HG03103 (cell line): Measurements from ENCODE around the gene SV2C.

Experiments
- ATAC-seq: cut with Tn5 transposase; IDR thresholded peaks from one replicate; pipeline ENCODE4 v1.9.1; 2021; ENCODE audit warnings: low read depth; ENCODE audit not compliant: unreplicated experiment

The SV2C gene

DNA sequence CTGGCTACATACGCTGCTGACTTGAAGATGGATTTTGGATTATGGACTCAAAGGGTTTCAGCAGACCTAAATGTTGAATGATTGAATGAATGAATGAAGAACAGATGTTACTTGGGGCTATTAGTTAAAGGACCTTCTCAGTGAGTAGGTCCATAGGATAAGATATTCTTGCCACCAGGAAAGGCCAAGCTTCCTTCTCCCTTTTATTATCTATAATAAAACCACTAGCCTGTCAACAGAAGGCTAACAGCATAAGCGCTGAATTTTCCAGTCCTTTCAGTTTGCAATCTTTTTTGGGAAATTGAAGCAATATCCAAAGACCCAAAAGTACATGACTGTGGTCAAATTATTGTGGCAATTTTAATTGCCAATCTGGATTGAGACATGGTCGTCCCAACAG, 113.3 kb downstream of the SV2C start:
- no peak for ATAC-seq

DNA sequence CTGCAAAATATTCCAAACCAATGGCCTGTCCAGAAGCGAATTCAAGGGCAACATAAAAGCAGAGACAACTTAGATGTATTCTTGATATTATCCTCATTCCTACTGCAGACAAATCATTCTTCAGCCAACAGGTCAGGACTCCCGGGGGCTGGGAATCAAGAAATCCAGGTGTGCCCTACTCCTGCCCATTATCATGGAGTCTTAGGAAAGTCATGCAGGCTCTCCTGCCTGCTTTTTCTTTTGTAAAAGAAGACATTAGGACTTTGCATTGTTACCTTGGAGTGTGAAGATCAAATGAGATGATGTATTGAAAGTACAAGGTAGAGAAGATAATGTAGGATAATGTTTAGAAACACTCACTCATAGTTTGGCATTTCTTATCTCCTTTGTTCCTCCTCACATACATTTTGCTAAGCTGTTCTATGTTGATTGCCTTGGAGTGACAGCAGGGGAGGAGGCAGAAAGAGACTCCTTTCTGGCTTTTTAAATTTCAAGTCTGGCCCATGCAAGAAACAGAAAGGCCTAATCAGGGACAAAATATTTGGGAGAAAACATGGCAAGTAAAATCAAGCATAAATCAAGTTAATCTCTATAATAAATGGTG, 113.8 kb downstream of the SV2C start:
- no peak for ATAC-seq

DNA sequence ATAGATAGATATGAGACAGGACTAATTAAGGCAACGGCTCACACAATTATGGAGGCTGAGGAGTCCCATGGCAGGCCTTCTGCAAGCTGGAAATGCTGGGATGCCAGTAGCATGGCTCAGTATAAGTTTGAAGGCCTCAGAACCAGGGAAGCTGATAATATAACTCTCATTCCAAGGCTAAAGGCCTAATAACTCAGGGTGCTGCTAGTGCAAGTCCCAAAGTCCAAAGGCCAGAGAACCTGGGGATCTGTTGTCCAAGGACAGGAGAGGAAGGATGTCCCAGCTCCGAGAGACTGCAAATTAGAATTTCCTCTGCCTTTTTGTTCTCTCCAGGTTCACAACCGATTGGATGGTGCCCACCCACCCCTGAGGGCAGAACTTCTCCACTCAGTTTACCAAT, 114.5 kb downstream of the SV2C start:
- ATAC-seq, result no peak

DNA sequence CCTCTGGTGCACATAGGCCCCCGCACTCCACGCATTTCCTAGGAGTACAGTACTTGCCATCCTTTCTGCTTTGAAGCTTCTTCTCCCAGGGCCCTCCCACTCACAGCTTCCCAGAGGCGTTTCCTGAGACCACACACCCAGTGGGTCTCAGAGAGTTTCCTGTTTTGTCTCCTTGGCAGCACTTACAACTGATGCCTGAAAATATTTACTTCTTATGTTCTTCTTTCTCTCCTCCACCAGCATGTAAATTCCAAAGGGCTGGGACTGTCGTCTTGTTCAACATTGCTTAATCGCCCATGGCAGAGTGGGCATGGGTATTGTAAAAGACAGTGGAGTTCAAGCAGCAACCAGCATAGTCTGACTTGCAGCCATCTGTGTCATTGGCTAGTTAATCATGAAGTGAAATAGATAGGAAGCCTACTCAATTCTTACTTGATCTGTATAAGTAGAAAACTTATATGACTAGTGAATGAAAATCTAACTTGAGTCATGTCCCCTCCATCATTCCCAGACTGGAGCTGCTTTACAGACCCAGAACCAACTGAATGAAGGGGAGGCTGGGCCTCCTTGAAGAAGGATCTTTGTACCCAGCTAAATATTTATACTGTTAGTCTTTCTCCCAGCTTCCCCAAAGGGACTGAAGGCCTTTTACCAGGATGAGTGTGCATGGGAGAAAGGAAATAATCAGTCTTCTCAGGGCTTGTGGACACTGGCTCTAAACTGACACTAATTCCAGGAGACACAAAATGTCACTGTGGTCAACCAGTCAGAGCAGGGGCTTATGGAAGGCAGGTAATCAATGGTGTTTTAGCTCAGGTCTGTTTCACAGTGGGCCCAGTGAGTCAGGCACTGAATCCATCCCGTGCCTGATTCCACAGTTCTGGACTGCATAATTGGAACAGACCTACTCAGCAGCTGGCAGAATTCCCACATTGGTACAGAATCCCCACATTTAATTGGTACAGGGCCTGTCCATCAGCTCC, 116.4 kb downstream of the SV2C start:
- no peak for ATAC-seq

DNA sequence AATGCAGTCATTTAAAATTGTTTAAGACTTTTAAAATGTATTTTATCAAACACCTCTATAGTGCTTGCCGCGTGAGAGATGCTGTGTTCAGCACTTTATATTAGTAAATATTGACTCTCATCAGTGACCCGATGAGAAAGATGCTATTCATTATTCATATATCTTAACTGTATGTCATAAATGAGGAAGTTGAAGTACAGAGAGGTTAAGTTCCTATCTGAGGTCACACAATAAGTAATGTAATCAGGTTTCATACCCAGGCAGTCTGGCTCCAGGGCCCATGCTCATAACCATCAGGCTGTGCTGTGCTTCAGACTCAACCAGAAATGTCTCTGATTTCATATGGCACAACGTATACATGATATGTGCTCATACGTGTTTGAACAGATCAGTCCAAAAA, 119.0 kb downstream of the SV2C start:
- ATAC-seq, result no peak

DNA sequence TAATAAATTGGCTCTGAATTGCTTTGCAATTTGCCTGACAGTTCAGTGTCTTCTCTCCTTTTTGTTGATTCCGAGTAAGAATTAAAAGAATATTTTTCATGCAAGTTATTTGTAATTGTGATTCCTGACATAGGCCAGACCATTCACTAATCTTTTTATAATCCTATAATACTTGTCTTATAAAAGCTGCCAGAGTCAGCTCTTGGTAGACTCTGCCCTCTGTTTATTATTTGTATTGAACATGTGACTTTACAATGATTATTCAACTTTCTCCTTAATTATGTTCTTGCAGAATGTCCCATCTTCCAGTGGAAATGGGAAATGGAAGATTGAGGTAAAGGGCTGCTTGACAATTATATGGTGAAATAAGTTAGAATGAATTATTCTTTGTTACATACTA, 121.0 kb downstream of the SV2C start:
- ATAC-seq, result no peak

DNA sequence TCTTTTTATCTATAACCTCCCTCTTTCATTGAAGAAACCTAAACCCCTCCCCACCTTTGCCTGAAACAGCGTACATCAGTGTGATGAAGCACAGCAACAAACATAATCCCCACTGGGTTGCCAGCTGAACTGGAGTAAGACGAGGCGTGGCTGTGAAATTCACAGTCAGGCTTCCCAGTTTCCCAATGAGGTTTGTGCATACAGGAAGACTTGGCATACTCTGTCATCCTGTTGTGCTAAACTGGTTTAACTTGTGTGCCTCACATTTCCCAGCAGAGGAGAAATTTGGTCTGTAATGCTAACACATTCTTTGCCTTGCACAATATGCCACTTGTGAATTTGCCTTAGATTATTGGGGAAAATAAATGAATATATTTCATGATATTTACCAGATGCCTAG, 121.5 kb downstream of the SV2C start:
- no peak for ATAC-seq

DNA sequence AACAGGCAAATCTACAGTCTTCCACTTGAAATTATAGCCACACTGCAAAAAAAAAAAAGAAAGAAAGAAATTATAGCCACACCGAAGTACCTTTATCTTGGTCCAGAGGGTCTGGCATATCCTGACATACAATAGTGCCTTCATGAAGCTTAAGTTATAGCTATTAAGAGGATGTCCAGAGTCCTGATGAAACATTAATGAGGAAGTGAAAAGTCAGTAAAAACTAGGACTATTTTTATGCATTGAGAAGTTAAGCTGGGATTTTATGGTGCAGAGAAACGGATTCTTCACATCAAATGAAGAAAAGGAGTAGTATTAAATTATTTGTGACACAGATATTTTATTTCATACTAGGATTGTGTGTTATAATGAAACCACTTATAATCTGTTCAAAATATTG, 123.9 kb downstream of the SV2C start:
- no peak for ATAC-seq

DNA sequence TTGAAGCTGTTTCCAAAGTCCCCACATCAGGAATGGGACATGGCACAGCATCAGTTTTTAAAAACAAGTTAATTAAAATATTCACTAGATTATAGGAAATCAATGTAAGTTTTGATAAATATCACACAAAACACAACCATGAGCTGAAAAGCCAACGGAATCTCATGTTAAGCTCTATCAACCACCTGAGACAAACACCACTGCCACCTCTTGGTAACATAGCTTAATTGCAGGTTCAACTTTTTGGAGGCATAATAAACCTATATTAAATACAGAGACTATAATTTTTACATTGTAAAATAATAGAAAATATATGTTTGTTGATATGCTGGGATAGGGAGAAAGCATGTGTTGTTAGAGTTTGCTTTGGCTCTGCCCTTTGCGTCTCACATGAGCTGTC, 126.1 kb downstream of the SV2C start:
- ATAC-seq, result no peak

DNA sequence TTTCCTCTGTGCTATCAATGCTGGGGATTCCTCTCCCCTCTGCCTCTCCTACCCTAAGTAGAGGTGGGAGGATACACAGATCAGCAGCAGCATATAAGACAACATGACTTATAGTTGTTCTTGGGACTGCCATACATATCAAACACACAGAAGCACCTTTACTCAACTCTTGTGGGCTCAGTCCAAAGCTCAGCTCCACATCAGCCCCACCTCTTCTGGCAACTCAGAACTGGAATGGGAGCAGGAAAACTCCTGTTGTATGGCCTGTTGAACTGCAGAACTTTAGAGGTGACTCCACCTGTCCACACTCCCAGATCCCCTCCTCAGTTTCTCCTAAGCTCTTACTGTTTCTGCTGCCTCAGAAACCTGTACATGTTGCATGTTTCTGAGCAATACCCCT, 127.8 kb downstream of the SV2C start:
- ATAC-seq, result no peak

DNA sequence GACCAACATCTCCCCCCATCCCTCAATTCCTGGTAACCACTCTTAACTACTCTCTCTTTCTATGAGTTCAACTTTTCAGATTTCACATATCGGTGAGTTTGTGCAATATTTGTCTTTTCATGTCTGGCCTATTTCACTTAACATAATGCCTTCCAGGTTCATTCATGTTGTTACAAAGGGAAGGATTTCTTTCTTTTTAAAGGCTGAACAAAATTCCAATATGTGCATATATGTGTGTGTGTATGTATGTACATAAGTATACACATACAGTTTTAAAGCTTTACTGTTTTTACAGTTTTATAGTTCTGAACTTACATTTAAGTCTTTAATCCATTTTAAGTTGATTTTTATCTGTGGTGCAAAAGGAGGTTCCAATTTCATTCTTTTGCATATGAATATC, 130.7 kb downstream of the SV2C start:
- no peak for ATAC-seq

DNA sequence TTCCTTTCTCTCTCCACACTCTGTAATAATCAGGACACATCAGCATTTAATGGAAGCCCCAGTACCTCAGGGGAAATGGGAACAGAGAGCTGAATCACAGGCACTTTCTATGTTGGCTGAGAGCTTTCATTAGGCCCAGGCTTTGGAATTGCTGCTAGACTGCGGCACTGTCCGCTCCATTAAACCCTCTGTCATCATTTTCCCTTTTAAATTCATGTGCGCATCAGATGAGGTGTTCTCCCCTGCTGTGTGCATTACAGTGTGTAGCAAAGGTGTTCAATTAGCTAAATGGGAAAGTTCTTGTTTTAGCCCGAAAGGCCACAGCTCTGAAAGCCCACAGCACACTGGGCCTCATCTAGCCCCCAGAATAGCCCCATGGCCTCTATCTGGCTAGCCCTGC, 133.6 kb downstream of the SV2C start:
- ATAC-seq, result no peak

DNA sequence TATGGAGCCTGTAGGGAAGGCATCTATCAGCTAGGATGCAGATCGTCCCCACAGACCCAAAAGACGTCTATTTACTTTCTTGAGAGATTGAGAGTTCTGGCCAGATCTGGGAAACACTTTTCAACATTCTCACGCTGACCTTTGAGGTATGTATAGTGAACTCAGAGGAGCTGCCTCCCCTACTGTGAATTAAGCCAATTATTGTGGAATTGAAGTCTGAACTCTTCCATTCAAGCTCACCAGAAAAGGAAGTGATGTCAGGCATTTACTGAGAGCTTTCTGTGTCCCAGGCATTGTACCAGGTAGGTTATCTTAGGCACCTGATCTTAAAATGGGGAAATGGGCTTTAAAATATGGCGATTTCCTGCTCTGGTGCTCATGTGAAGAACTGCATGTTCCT, 136.5 kb downstream of the SV2C start:
- ATAC-seq, result no peak

DNA sequence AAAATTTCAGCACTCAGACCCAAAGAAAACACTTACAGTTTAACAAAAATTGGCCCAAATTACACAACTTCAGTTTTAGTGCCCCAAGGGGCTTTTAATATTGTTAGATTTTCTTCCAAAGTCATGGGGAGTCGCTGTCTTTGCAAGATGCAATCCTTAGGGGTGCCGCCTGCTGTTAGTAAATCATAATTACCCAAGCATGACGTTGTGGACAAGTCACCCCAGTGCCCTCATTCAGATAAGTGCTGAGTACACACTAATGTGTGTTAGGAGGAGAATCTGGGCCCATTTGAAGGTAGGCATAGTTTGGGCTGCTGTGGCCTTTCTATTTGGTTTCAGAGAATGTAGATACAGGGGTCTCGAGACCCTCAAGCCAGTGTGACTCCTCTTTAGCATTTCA, 138.1 kb downstream of the SV2C start:
- ATAC-seq, result no peak

DNA sequence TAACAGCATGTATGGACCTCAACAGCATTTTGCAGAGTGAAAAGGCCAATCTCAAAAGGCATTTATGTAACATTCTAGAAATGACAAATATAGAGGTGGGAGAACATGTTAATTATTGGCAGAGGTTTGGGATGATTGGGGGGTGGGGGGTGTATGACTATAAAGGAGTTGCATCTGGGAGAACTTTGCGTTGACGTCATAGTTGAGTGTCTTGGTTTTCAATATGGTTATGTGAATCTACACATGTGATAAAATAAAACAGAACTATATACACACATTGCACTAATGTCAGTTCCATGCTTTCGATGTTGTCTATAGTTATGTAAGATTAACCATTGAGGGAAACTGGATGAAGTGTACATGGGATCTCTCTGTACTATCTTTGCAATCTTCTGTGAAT, 139.1 kb downstream of the SV2C start:
- ATAC-seq, result no peak

DNA sequence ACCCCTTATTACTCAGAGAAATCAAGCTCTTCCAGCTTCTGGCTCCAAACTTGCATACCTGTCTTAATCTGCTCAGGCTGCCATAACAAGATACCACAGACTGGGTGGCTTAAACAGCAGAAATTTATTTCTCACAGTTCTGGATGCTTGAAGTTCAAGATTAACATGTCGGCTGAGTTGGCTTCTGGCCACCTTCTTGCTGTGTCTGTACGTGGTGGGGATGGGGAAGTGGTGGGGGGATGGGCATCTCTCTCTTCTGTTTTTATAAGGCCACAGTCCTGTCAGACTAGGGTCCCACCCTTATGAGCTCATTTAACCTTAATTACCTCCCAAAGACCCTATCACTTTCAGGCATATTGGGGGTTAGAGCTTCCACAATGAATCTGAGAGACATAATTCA, 140.5 kb downstream of the SV2C start:
- no peak for ATAC-seq

DNA sequence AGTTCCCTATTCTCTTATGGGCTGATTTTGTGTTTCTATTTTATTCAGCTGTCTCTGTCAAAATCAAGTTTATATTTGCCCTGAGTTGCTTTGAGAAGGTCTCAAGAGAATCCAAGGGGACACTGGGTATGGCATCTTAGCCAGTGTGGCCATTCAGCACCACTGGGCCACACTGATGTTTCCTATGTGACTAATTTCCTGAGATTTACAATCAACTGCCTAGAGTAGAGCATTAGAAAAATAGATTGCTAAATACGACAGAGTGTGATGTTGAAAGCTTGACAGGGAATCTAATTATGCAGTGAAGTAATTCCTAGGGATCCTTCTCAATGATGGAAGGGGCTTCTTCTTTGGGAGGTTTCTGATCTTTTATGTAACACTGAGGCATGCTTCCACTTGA, 141.7 kb downstream of the SV2C start:
- ATAC-seq, result no peak

DNA sequence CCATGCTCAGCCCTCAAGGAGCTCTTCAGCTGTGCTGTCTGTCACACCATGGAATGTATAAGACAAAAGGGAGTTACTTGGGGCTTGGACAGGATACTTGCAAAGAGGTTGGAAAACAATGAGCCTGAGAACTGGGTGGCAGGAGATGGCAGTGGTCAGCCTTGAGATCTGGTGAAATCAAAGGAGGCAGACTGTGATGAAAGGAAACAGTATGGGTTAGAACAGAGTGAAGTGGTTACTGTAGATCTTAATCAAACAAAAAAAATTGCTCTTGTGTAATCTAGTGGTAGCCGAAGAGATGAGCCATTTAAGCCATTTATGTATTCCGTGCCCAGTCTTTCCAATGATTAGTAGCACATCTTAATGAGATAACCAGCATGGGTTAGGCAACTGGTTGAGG, 142.2 kb downstream of the SV2C start:
- no peak for ATAC-seq

DNA sequence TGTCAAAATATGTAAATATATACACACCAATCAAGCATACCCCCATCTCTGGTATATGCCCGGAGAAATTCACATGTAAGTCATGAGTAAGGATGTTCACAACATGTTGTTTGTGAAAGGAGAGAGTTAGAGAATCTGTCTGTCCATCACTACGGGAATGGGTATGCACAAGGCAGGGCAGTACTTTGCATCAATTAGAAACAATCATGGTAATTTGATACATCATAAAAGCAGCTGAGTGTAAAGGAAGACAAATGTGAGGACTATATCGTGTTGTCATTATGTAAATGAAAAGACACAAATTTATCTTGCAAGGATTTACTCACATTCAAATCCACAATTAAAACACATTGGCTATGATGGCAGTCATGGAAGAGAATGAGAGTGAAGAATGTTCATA, 146.7 kb downstream of the SV2C start:
- no peak for ATAC-seq

DNA sequence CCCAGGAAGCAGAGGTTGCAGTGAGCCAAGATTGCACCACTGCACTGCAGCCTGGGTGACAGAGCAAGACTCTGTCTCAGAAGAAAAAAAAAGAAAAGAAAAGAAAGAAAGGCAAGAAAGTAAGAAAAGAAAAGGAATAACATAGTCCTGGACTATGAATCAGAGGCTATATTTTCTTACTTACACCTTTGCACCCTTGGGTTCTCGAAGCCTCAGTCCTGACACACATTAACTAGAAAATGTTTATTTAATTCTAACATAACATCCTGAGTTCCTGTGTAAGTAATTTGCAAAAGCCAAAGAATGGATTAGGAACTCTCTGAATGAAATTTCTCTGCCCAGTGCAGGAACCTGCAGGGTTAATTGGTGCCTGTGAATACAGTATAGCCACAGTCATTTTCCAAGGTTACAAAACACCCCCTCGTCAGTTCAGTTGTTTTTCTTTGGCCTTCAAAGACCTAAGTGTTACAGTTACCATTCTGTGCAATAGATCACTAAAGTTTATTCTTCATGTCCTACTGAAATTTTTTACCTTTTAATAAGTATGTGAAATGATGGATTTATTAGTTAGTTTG, 147.6 kb downstream of the SV2C start:
- ATAC-seq, result no peak

DNA sequence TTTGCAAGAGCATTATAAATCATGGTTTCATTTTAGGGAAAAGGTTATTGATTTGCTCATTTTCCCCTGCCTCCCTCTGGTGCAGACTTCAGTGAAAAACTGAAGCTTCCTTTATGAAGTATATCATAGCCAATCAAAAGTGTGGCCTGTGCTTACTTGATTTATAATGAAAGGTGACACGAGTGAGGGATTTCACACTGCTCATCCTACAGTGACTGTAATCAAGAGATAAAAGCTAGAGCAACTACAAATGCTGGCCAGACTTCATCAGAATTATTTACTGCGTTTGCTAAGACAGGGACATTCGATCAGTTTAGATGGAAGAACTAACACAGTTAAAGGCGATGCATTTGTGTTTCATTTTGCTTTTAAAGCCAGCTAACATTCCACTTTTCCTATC, 151.5 kb downstream of the SV2C start:
- ATAC-seq, result no peak

DNA sequence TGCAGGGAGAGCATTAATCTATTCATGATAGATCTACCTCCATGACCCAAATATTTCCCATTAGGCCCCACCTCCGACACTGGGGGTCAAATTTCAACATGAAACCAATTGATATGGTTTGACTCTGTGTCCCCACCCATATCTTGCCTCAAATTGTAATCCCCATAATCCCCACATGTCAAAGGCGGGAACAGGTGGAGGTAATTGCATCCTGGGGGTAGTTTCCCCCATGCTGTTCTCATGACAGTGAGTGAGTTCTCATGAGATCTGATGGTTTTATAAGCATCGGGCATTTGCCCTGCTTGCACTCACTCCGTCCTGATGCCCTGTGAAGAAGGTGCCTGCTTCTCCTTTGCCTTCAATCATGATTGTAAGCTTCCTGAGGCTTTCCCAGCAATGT, 153.5 kb downstream of the SV2C start:
- no peak for ATAC-seq
